ENCODE results near the gene RNF157.
A peak's percentile ranks its signal among the peaks of the same experiment; 100 is the strongest.

The RNF157 gene

GRCh38 chr17:76243826-76244679 lies 3.8 kb upstream of the RNF157 start:
- no peaks in the 10 kb centered on the region for H3K36me3 ChIP-seq (ENCODE audit: control insufficient read depth, insufficient read depth, low read length)
- DNase-seq (ENCODE audit: extremely low read depth, insufficient read length), result no peak
- H3K4me3 ChIP-seq (replicated peaks; ENCODE audit: low read depth, low read length), result no peak overlapping the region
- H3K27me3 ChIP-seq (replicated peaks; ENCODE audit: control insufficient read depth, insufficient read depth, low read length), result no peaks in the 10 kb centered on the region
- no peak for TF ChIP-seq CTCF (IDR thresholded peaks at IDR 0.05; ENCODE audit: insufficient read depth, low read length, poor library complexity, severe bottlenecking)

- no peak for TF ChIP-seq CTCF (IDR thresholded peaks at IDR 0.05; ENCODE audit: insufficient read depth, low read length, poor library complexity, severe bottlenecking)
- Histone ChIP-seq H3K27me3 (replicated peaks; ENCODE audit: control insufficient read depth, insufficient read depth, low read length) (no peaks in the 10 kb centered on the region), H3K4me3 (replicated peaks; ENCODE audit: low read depth, low read length) (no peak overlapping the region), H3K36me3 (ENCODE audit: control insufficient read depth, insufficient read depth, low read length) (no peaks in the 10 kb centered on the region)
- DNase-seq (ENCODE audit: extremely low read depth, insufficient read length), result no peak
Observed at GRCh38 chr17:76241691-76242255, 1.5 kb upstream of the RNF157 start.

- Histone ChIP-seq H3K27me3 (replicated peaks; ENCODE audit: control insufficient read depth, insufficient read depth, low read length) (no peaks in the 10 kb centered on the region), H3K36me3 (ENCODE audit: control insufficient read depth, insufficient read depth, low read length) (no peaks in the 10 kb centered on the region), H3K4me3 (replicated peaks; ENCODE audit: low read depth, low read length) (peak overlapping the region; percentile 70)
- DNase-seq (ENCODE audit: extremely low read depth, insufficient read length), result no peak
- no peak for TF ChIP-seq CTCF (IDR thresholded peaks at IDR 0.05; ENCODE audit: insufficient read depth, low read length, poor library complexity, severe bottlenecking)
Observed at GRCh38 chr17:76241204-76241538, 878 bp upstream of the RNF157 start.

GRCh38 chr17:76239538-76240274 lies 587 bp downstream of the RNF157 start:
- Histone ChIP-seq H3K4me3 (replicated peaks; ENCODE audit: low read depth, low read length) (peak overlapping the region; percentile 54), H3K27me3 (replicated peaks; ENCODE audit: control insufficient read depth, insufficient read depth, low read length) (no peaks in the 10 kb centered on the region), H3K36me3 (ENCODE audit: control insufficient read depth, insufficient read depth, low read length) (no peaks in the 10 kb centered on the region)
- no peak for TF ChIP-seq CTCF (IDR thresholded peaks at IDR 0.05; ENCODE audit: insufficient read depth, low read length, poor library complexity, severe bottlenecking)
- no peak for DNase-seq (ENCODE audit: extremely low read depth, insufficient read length)

- no peak for TF ChIP-seq CTCF (IDR thresholded peaks at IDR 0.05; ENCODE audit: insufficient read depth, low read length, poor library complexity, severe bottlenecking)
- no peaks in the 10 kb centered on the region for H3K36me3 ChIP-seq (ENCODE audit: control insufficient read depth, insufficient read depth, low read length)
- H3K4me3 ChIP-seq (replicated peaks; ENCODE audit: low read depth, low read length), result peak overlapping the region; percentile 17
- H3K27me3 ChIP-seq (replicated peaks; ENCODE audit: control insufficient read depth, insufficient read depth, low read length), result no peaks in the 10 kb centered on the region
- no peak for DNase-seq (ENCODE audit: extremely low read depth, insufficient read length)
Observed at GRCh38 chr17:76238847-76239537, 1.3 kb downstream of the RNF157 start.

Data from GM06990 (cell line).